Choroid plexus epithelial cell (primary cell): ENCODE data around the gene UHRF1.
"Not testable (repeated sequence)": the region's sequence is repeated elsewhere in the genome, so short reads cannot be mapped to it uniquely, and the experiment has no call there.

Experiments used
- DNase-seq: peaks from one replicate; pipeline ENCODE4 v3.0.0-alpha.2; 2010; ENCODE audit warnings: low read depth
- H3K4me3 ChIP-seq: 2 replicates; pipeline ENCODE4 v1.5.1; 2011; ENCODE audit warnings: low read depth, mild to moderate bottlenecking, control low read depth, low read length, moderate library complexity
- CTCF ChIP-seq: conservative IDR thresholded peaks from 2 replicates; pipeline ENCODE4 v1.5.1; 2011; ENCODE audit warnings: low read depth, mild to moderate bottlenecking, control low read depth, inconsistent platforms, low read length, moderate library complexity

UHRF1 gene

GRCh38 chr19:4951656-4952055 is 42.4 kb downstream of the UHRF1 start:
- DNase-seq, result no peak
- no peak overlapping the region for H3K4me3 ChIP-seq
- TF ChIP-seq CTCF, result no peak

- no peak for TF ChIP-seq CTCF
Observed at GRCh38 chr19:4952945-4953344, 43.6 kb downstream of the UHRF1 start.

GRCh38 chr19:4954320-4955149 is 45.2 kb downstream of the UHRF1 start:
- DNase-seq, result peak; percentile 29
- not testable (repeated sequence) for H3K4me3 ChIP-seq

More at GRCh38 chr19:4952945-4953344, 43.6 kb downstream of the UHRF1 start:
- DNase-seq, result no peak
- no peak overlapping the region for H3K4me3 ChIP-seq

- no peak for DNase-seq
- H3K4me3 ChIP-seq, result no peak overlapping the region
- no peak for TF ChIP-seq CTCF
Observed at GRCh38 chr19:4955274-4955673, 46.0 kb downstream of the UHRF1 start.

GRCh38 chr19:4957981-4958380 is 48.7 kb downstream of the UHRF1 start:
- no peak overlapping the region for H3K4me3 ChIP-seq
- no peak for DNase-seq
- no peak for TF ChIP-seq CTCF

GRCh38 chr19:4962085-4962619 is 52.9 kb downstream of the UHRF1 start:
- DNase-seq, result no peak
- no peak for TF ChIP-seq CTCF
- no peak overlapping the region for H3K4me3 ChIP-seq

- DNase-seq, result no peak
- no peak for TF ChIP-seq CTCF
- no peak overlapping the region for H3K4me3 ChIP-seq
Observed at GRCh38 chr19:4965061-4965460, 55.8 kb downstream of the UHRF1 start.
